ENCODE data around the gene PMP22.

Gene PMP22

GRCh38 chr17:15273141-15273793 is 8.1 kb upstream of the PMP22 start:
- DNase-seq = no peak

- no peak for DNase-seq
These were observed 6.6 kb upstream of the PMP22 start for GRCh38 chr17:15271741-15272140.

- no peak for DNase-seq
These were observed 5.7 kb upstream of the PMP22 start for GRCh38 chr17:15270628-15271381.

- DNase-seq = no peak
These were observed 4.6 kb upstream of the PMP22 start for GRCh38 chr17:15269780-15270089.

- no peak for DNase-seq
These were observed 4.1 kb upstream of the PMP22 start for GRCh38 chr17:15269087-15269779.

GRCh38 chr17:15268461-15268860 is 3.3 kb upstream of the PMP22 start:
- DNase-seq = no peak

- no peak for DNase-seq
These were observed 2.9 kb upstream of the PMP22 start for GRCh38 chr17:15267996-15268395.

- no peak for DNase-seq
These were observed 1.4 kb upstream of the PMP22 start for GRCh38 chr17:15266325-15267125.

- no peak for DNase-seq
These were observed 584 bp downstream of the PMP22 start for GRCh38 chr17:15264542-15264941.

GRCh38 chr17:15263680-15264079 is 1.4 kb downstream of the PMP22 start:
- no peak for DNase-seq

GRCh38 chr17:15263206-15263579 is 1.9 kb downstream of the PMP22 start:
- DNase-seq = no peak

GRCh38 chr17:15262291-15263205 is 2.6 kb downstream of the PMP22 start:
- DNase-seq = peak in 1 of 2 donors; percentile 43

- DNase-seq = no peak
These were observed 3.3 kb downstream of the PMP22 start for GRCh38 chr17:15261802-15262290.

- no peak for DNase-seq
These were observed 3.8 kb downstream of the PMP22 start for GRCh38 chr17:15261258-15261801.

GRCh38 chr17:15260376-15261257 is 4.5 kb downstream of the PMP22 start:
- DNase-seq = peak; percentile 37 to 50

- DNase-seq = no peak
These were observed 7.2 kb downstream of the PMP22 start for GRCh38 chr17:15257796-15258512.

- peak; percentile 54 to 60 for DNase-seq
These were observed 7.8 kb downstream of the PMP22 start for GRCh38 chr17:15257258-15257788.

- no peak for DNase-seq
These were observed 8.4 kb downstream of the PMP22 start for GRCh38 chr17:15256689-15257088.

GRCh38 chr17:15255713-15256454 is 9.2 kb downstream of the PMP22 start:
- DNase-seq = no peak

Data from CD4-positive, alpha-beta T cell treated with Interleukin-4 for 1 hour (primary cell).